SIG-M5 treated with dmso at 0.1 percent for 504 hours (cell line): Measurements from ENCODE around the gene ZNF805.
A peak's percentile ranks its signal among the peaks of the same experiment; 100 is the strongest.
"Not testable (repeated sequence)": the region's sequence is repeated elsewhere in the genome, so short reads cannot be mapped to it uniquely, and the experiment has no call there.

Experiments used
- DNase-seq: peaks from one replicate; lab custom pipeline; 2025; ENCODE audit not compliant: unreplicated experiment; lab: John Stamatoyannopoulos, UW

The ZNF805 gene

DNA sequence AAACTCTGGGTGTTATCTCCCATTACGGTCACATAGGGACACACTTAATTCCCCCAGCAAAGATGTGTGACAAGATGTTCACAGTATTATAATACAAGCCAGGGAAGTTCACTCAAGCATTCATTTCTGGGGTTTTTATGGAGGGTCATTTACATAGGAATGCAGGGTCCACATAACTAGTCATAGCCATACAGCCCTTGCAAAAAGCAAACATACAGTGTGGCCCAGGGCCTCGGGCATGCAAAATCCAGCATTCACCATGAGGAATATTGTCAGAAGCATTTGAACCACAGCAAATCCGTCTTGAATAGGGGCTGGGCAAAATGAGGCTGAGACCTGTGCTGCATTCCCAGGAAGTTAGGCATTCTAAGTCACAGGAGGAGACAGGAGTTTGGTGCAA lies 26.9 kb downstream of the ZNF805 start:
- DNase-seq: no peak

DNA sequence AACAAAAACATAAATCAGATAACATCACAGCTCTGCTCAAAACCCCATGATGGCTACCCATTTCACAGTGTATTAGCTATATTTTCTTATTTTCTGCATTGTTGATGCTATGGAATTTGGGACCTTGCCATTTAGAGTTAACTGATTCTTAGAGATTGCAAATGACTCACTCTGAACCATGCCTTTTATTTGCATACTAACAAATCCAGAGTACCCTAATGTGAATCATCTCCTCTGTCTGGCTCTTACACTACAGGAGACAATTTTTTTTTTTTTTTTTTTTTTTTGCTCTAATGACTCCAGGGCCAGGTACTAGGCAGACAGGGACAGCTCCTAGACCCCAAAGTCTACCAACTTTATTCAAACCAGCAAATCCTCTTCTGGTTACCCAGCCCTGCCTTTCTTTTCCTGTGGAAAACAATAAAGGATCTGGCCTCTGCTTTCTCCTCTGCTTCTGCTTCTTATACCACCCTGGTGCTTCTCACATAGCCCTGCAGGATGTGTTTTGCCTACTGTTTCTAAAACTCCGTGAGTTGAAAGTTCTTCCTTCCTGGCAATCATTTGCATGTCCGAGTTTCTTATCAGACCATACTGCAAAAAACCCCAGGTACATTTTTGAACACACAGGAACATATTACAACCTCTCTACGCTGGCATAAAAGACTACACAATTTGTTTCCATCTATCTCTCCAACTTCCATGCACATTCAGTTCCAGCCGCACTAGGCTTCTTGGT lies 29.3 kb downstream of the ZNF805 start:
- no peak for DNase-seq

DNA sequence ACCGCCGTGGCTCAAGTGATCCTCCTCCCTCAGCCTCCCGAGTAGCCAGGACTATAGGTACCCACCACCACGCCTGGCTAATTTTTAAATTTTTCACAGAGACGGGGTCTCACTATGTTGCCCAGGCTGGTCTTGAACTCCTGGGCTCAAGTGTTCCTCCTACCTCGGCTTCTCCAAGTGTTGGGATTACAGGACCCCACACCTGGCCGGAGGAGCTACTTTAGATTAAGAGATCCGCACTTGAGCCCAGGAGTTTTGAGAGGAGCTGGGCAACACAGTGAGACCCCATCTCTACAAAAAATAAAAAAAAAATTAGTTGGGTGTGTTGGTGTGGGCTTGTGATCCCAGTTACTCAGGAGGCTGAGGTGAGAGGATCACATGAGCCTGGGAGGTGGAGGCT lies 30.8 kb downstream of the ZNF805 start:
- no peak for DNase-seq

DNA sequence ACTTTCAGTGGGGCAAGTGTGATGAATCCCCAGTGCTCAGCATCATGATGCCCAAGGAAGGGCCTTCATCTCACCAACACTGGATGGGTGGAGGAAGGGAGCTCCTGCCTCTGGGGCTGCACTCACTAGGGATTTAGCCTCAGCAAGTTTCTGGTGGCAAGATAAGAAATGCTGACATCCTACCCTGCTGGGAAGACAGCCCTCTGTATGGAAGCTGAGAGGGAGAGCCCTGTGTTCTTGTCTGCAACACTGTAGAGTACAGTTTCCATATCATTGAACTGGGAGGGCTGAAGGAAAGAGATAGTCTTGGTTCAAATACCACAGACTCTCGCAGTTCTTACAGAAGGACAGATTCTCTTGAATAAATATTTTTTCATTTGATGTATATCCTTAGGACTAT lies 32.6 kb downstream of the ZNF805 start:
- DNase-seq: no peak

DNA sequence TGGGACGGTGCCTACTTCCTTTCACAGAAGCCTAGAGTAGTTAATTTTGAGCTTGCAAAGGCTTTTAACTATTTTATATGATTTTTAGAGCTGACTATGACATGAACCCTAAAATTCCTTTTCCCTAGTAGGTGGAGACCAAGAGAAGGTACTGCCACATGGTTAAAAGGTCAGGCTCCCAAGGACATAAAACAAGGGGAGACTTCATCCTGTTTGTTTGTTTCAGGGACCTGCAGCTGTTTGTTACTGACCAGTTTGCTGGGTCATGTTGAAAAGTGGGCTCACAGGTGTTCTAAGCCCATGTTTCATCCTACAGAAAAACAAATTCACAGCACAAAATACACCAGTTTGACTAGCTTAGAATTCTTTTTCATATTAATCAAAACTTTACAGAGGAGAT lies 36.0 kb downstream of the ZNF805 start:
- no peak for DNase-seq

DNA sequence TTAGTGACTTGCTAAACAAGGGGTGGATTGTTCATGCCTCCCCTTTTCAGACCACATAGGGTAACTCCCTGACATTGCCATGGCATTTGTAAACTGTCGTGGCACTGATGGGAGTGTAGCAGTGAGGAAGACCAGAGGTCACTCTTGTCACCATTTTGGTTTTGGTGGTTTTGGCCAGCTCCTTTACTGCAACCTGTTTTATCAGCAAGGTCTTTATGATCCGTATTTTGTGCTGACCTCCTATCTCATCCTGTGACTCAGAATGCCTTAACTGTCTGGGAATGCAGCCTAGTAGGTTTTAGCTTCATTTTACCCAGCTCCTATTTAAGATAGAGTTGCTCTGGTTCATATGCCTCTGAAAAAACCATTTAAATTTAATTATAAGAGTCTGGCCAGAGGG lies 38.0 kb downstream of the ZNF805 start:
- DNase-seq: not testable (repeated sequence)

DNA sequence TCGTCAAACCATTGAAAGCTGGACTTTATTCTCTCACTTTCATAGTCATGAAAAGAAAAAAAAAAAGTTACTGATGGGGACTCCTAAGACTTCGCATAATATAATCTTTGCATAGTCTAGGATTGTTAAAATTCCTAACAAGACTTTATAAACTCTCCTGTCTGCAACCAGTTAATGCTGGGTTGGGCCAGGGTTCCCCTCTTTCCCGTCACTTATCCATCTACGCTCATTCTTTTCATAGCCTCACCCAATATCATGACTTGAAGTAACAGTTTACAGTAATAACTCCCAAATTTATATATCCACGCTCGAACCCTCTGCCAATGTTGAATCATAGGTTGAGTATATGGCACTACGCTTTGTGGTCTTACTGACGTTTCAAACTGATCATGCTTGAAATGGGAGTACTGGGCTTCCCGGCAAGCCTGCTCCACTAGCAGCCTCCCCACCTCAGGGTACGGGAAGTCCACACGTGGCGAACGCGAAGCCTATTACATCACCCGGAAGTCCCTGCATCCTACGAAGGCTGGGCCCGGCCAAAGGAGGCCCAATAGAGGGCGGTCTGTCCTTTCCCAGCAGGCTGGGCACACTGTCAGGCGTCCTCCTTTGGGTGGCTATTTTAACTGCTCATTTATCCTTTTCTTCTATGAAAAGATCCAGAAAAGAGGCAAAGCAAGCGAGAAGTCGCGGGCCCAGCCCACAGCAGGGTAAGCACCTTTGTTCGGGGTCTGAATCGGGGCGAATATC lies 39.2 kb downstream of the ZNF805 start:
- DNase-seq: peak; percentile 87

DNA sequence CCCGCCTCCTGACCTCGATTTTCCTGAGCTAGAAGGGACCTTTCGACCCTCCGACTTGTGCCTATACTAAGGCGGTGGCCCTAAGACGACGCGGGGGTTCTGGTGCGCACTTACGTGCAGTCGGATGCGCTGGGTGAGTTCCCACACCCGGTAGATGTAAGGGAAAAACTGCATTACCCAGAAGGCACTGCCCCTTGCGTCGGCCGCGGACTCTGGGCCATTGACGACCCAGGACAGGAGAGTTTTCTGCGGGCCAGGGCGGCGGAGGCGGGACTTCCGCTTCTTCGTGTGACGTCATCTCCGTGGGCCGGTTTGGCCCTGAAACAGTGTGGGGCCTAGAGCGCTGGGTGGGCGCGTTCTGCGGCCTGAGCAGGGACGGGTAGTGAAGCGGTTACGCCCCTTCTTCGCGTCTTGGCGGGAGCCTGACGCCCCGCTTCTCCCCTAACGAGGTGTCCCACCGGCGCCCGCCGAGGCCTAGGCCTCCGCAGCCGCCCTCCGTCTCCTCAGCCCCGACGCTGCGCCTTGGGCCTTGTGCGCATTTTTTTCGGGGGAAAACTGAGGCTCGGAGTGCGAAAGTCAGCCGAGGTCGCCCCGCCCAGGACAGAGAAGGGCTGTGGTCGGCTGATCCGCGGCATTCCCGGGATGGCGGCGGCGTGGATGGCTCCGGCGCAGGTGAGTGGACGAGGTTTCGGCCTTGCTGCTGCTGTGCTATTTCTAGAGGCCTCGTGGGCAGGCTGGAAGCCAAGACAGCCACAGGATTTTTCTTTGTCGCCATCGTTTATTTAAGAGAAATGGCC lies 39.9 kb downstream of the ZNF805 start, which contains the start of gene ZNF460:
Gene ZNF460 (plus strand): TSS at position 321 of the 797 bp plus-strand sequence. CDS start 322 bp downstream, at position 643.
- peak; percentile 94 for DNase-seq

DNA sequence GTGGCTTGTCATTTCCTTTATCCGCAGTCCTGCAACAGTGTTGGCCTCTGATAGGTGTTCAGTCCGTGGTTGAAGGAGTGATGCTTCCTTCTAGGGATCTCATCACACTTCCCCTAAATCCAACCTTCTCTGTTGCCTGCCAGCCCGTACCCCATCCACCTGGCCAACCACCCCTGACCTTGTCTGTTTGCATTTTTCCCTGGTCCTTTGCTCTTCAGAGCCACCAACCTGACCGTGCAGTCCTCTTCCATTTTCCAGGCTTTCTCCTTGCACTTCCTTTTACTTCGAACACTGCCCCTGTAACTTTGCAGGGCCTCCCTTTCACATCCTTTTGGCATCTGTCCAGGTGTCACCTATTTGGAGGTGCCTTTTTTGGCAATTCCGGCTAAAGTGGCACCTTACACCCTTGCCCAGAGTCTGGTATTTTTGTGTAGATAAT lies 40.5 kb downstream of the ZNF805 start:
- DNase-seq: peak; percentile 50

DNA sequence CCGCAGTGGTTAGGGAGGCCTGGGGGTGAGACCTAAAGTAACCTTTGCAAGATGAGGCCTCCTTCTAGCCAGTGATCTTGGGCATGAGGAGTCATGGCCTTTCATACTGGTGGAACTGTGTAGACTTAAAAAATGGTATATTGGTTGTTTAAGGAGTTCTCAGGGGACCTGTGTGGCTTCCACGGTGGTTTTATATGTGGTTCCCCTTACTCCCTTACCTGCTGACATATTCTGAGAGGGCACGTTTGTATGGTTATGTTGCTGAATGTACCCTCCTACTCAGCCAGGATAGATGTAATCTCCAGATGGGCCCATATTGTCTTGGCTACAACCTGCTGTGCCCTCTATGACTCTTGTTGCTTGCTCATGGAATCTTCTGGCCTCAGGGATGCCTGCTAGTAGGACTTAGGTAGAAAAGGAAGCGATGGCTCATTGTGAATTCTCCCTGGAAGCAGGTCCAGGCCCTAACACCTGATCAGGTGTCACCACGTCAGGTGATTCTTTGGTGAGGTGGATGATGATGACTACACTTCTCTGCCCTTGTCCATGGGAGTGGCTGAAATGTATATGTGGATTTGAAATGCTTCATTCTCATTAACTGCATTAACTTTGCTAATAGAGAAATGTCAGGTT lies 41.7 kb downstream of the ZNF805 start:
- DNase-seq: no peak

DNA sequence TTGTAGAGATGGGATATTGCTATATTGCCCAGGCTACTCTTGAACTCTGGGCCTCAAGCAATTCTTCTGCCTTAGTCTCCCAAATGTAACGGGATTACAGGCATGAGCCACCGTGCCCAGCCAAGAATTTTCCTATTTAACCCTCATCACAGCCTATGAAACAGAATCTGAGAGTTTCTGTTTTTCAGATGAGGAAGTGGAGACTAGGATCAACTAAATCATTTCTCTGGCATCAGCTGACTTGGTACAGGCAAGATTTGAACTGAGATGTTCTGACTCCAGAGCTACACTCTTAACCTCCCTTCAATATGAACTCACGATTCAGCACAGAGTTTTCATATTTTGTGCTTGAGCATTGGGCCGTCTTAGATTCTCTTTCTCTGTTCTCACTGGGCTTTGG lies 47.9 kb downstream of the ZNF805 start:
- no peak for DNase-seq

DNA sequence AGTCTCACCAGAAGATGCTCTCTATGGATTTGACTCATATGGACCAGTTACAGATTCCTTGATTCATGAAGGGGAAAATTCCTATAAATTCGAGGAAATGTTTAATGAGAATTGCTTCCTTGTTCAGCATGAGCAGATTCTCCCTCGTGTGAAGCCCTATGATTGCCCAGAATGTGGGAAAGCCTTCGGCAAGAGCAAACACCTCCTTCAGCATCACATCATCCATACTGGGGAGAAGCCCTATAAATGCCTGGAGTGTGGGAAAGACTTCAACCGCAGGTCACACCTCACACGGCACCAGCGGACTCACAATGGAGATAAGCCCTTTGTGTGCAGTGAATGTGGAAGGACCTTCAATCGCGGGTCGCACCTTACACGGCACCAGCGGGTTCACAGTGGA lies 50.5 kb downstream of the ZNF805 start:
- DNase-seq: no peak

DNA sequence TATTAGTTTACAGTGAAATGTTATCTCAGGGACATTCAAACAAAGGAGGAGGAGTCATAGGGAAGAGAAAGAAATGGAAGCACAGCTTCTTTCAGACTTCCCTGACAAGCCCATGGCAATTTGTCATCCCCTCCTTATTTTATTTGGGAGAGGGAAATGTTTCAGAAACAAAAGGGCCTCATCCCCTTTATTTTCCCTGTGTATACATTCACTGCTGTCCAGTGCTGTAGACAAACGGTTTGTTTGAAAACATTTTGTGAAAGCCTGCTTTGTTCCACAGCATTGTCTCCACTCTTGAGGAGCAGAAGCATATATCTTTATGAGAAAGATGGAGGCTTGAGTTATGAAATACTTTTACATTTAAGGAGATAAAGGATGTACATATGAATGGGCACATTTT lies 52.1 kb downstream of the ZNF805 start:
- no peak for DNase-seq

DNA sequence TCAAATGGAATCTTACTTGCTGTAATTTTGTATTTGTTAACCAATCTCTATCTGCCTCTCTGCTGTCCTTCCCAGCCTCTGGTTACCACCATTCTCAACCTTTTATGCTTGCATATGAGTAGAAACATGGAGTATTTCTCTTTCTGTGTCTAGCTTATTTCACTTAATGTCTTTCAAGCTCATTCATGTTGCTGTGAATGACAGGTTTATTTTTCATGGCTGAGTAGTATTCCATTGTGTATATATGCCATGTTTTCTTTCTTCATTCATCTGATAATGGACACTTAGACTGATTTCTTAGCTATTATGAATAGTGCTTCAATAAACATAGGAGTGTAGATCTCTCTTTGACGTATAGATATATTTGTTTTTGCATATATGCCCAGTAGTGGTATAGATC lies 53.3 kb downstream of the ZNF805 start:
- DNase-seq: no peak

DNA sequence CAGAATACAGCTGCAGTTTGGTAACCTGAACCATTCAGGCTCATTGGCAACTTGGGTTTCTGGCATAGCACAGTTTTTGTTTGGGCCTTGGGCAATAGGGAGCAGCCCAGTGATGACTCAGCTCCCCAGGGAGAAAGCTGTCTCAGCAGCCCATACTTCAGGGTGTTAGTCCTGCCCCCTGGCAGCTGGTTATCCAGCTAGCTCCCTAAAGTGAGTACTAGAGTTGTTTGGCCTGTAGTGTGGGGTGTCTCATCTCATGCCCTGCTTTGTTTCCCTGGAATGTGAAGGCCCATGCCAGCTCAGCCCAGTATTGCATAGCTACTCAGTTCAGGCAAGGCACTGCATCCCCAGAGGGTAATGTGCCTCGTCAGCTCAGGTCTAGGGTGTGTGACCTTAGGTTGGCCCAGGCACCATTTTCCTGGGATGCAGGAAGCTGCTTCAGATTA lies 61.6 kb downstream of the ZNF805 start:
- DNase-seq: peak; percentile 10

DNA sequence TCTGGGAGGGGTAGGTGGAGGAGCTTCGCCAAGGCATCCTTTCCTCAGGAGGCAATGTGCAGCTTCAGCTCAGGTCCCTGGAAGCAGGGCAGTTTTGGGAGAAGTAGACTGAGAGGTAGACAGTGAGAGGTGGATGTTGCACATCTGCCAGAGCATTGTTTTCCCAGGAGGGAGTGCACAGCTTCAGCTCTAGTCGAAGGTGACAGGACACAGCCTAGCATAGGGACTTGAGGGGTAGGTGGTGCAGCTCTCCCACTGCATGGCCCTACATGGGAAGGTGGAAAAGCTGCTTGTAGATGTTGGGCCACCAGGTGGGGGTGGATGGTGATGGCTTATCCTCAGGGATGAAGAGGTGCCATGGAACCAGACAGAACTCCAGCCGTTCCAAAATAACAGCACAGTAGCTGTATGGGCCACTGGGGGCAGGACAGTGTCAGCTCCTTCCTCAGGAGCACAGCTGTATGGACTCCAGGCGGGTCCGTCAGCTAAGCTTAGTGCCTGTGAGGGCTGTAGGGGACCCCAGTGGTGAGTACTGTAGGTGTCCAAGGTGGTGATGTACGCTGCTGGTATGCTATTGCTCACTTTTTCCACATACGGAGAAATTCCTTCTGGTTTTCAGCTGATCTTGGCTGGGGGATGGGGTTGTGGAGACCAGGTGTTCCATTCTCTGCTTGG lies 62.4 kb downstream of the ZNF805 start:
- no peak for DNase-seq
